Stromal cell of bone marrow (primary cell): ENCODE data around the gene ASS1.

ENCODE experiments used
- DNase-seq: peaks from one replicate; pipeline ENCODE4 v3.0.0-alpha.2; 2012; ENCODE audit warnings: low read depth

Gene ASS1

DNA sequence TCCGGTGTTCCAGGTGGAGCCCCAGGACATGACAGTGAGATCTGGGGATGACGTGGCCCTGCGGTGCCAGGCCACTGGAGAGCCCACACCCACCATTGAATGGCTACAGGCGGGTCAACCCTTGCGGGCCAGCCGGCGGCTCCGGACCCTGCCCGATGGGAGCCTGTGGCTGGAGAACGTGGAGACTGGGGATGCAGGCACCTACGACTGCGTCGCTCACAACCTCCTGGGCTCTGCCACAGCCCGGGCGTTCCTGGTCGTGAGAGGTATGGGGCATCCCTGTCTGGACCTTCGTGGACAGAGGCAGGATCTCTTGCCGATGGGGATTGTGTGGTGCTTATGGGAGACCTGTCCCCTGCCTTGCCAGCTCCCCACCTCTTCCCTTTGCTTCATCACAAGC, 26.0 kb upstream of the ASS1 start:
- no peak for DNase-seq

GRCh38 chr9:130419521-130420035, 25.2 kb upstream of the ASS1 start:
- DNase-seq: no peak

DNA sequence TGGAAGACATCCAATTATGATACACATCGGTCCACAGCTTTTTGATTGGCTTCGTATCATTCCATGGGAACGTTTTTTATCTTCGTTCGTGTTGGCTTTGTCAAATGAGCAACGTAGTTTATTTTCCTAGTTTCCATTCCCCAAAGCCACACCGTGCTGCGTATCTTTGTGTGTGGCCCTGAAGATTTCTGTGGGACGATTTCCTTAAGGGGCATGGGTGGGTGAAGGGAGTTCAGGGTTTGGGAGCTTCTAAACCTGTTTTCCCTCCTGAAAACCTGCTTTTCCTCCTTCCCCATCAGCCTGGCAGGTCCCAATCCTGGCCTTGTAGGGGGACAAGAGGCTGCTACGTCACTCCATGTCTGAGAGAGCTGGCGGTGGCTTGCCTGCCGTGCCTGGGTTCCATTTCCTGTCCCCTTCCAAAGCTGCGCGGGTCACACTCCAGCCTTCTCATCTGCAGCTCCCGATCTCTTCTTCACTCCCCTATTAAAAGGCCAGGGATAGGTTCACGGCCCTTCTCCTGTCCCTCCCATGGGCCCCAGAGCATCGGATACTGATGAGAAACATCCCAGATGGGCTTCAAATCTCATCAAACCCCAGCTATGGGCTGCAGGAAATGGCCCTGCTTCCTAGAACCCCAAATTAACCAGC, 23.5 kb upstream of the ASS1 start:
- no peak for DNase-seq

GRCh38 chr9:130421802-130422276, 22.9 kb upstream of the ASS1 start:
- no peak for DNase-seq

GRCh38 chr9:130422546-130422945, 22.2 kb upstream of the ASS1 start:
- DNase-seq: no peak

DNA sequence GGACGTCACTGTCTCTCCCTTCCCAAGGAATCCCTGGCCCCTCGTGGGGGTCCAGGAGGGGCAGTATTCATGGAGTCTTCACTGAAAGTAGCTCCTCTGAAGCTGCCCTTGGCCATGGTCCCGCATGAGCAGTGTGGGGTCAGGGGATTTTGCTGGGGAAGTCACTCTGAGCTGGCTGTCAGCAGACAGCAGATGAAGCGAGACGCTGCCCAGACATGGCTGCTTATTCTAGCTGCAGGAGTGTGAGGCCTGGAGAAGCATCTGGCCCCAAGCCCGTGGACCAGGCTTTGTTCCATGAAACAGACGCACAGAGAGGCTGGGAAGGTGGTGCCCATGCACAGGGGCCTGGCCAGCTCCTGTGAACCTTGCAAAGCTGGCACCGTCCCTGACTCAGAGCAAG, 21.5 kb upstream of the ASS1 start:
- DNase-seq: no peak

DNA sequence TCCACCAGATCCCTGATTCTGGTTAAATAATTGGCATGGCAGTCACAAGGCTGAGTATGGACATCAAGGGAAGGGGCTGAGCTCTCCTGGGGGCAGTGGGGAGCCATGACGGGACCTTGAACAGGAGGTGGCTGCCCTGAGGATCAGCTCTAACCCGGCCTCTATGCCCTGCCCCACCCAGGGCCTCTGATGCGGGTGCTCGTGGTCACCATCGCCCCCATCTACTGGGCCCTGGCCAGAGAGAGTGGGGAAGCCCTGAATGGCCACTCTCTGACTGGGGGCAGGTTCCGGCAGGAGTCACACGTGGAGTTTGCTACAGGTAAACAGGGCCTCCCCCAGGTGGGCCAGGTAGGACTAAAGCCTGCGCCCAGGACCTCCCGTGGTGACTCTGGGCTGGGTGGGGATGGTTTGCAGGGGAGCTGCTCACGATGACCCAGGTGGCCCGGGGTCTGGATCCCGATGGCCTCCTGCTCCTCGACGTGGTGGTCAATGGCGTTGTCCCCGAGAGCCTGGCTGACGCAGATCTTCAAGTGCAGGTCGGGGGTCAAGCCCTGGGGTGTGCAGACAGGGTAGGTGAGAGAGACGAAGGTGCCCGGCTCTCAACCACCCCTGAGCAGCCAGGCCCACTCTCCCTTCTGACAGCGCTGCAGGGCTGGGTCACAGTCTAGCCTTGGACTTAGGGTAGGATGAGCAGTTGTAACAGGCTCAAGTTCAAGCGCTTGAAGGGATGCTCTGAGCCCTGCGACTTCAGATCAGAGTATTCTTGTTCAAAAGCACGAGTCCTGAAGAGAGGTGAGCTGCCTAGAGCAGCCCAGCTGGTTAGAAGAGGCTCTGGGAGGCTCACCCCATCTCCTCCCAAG, 19.9 kb upstream of the ASS1 start:
- no peak for DNase-seq

- DNase-seq: no peak
Measured at GRCh38 chr9:130425741-130426466, 18.9 kb upstream of the ASS1 start.

DNA sequence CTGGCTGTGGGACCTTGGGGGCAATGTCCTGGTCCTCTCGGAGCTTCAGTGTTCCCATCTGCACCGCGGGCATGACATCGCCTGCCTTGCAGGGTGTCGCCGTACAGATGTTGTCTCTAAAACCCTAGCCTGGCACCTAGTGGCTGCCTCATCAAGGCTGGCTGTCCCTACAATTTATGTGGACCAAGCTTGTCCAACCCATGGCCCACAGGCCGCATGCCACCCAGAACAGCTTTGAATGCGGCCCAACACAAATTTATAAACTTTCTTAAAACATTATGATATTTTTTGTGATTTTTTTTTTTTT, 18.3 kb upstream of the ASS1 start:
- DNase-seq: no peak

DNA sequence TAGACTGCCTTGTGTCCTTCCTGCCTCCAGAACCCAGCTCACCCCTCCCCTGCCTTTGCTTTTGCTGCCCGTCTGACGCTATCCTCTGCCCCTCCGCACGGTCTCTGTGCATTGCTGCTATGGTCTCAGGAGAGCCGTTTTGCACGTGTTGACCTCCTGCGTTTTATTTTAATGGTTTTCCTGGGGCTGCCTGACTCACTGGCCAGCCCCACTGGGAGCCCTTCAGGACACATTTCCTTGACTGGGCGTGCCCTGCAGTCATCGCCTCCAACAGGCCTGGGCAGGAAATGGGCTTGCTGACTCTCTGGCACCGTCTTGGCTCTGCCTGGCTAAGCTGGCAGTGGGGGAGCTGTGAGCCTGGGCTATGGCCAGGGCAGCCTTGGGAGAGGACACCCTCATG, 17.9 kb upstream of the ASS1 start:
- DNase-seq: peak; percentile 89

DNA sequence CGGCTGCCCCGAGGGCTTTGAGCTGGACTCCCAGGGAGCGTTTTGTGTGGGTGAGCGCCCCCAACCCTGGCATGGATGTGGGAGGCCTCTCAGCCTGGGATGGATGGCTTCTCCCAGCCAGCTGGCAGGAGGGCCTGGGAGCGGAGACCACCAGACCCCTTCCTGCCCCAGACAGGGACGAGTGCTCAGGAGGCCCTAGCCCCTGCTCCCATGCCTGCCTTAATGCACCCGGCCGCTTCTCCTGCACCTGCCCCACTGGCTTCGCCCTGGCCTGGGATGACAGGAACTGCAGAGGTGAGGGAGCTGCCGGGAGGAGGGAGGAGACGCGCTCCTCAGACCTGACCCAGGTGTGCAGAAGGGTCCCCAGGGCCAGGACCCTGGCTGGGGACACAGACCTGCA, 17.4 kb upstream of the ASS1 start:
- DNase-seq: no peak

DNA sequence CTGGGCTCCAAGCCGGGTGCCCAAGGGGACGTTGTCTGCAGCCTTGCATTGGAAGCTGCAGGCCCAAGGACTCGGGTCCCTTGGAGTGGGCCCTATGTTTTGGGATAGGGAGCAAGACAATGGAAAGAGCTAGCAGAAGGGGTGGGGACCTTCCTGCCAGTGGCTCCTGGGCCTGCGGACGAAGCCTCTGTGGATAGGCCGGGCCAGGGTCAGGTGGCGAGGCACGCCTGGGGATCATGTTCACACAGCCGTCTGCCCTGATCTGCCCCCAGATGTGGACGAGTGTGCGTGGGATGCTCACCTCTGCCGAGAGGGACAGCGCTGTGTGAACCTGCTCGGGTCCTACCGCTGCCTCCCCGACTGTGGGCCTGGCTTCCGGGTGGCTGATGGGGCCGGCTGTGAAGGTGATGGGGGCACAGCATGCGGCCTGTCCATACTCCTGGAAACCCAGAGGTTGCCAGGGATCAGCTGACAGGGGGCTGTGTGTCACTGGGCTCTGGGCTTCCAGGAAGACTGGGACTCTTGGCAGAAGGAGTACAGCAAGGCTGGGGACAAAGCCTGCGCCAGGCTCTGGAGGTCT, 16.6 kb upstream of the ASS1 start:
- no peak for DNase-seq

GRCh38 chr9:130429381-130429780, 15.4 kb upstream of the ASS1 start:
- no peak for DNase-seq

GRCh38 chr9:130429831-130430230, 14.9 kb upstream of the ASS1 start:
- DNase-seq: no peak

DNA sequence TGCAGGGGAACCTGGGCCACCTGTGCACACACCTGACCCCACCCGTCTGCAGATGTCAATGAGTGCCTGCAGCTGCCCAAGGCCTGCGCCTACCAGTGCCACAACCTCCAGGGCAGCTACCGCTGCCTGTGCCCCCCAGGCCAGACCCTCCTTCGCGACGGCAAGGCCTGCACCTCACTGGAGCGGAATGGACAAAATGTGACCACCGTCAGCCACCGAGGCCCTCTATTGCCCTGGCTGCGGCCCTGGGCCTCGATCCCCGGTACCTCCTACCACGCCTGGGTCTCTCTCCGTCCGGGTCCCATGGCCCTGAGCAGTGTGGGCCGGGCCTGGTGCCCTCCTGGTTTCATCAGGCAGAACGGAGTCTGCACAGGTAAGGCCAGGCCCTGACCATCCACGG, 14.5 kb upstream of the ASS1 start:
- DNase-seq: no peak

GRCh38 chr9:130430734-130431535, 13.8 kb upstream of the ASS1 start:
- DNase-seq: no peak

- DNase-seq: no peak
Measured at GRCh38 chr9:130431536-130432303, 13.0 kb upstream of the ASS1 start.

GRCh38 chr9:130432362-130432761, 12.4 kb upstream of the ASS1 start:
- DNase-seq: no peak

GRCh38 chr9:130432796-130433167, 12.0 kb upstream of the ASS1 start:
- no peak for DNase-seq

DNA sequence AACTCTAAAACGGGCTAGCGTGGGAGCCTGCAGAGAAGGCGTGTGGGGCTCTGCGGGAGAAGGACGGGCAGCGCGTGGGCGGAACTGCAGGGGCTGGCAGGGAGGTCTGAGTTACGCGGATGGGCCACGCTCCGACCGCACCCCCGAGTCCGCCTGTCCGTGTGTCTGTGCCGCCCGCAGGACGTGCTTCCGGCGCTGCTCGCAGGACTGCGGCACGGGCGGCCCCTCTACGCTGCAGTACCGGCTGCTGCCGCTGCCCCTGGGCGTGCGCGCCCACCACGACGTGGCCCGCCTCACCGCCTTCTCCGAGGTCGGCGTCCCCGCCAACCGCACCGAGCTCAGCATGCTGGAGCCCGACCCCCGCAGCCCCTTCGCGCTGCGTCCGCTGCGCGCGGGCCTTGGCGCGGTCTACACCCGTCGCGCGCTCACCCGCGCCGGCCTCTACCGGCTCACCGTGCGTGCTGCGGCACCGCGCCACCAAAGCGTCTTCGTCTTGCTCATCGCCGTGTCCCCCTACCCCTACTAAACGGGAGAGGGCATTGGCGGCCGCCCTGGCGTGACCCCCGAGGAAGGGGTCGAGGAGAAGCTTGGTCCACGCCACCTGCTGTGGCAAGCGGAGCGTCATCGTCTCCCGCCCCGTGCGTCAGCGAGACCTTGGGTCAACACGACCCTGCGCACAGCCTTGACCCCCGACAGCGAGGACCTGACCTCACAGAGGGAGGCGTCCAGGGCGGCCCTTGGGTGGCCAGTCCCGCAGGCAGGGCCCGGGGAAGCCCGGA, 11.4 kb upstream of the ASS1 start:
- no peak for DNase-seq
